GM12878 (cell line): ENCODE data around the gene PATL2. TPM values are rescaled to one million over a fixed set of nuclear protein-coding genes. Genes with fewer than 3 reads are reported as not detected.

Source experiments
- ATF2 ChIP-seq: IDR thresholded peaks from 2 replicates; pipeline ENCODE4 v1.6.1; 2012; ENCODE audit warnings: low read length, inconsistent platforms
- ATF3 ChIP-seq: IDR thresholded peaks from 2 replicates; pipeline ENCODE4 v1.6.1; 2011; ENCODE audit warnings: low read depth, mild to moderate bottlenecking, low read length, moderate library complexity, borderline replicate concordance; ENCODE audit errors: extremely low read depth
- BCL11A ChIP-seq: IDR thresholded peaks from 2 replicates; pipeline ENCODE4 v1.6.1; 2011; ENCODE audit warnings: low read depth, low read length
- BMI1 ChIP-seq: fragments of 450-650 bp; IDR thresholded peaks from 2 replicates; pipeline ENCODE4 v1.6.1; 2016; ENCODE audit warnings: mild to moderate bottlenecking, moderate library complexity, borderline replicate concordance
- CBFB ChIP-seq: IDR thresholded peaks from 2 replicates; pipeline ENCODE4 v1.6.1; 2016; ENCODE audit warnings: antibody characterized with exemption, low read depth
- EGR1 ChIP-seq, 2 experiments: IDR thresholded peaks; 1 replicate in 1 of 2; 2 replicates in 1 of 2; pipeline ENCODE4 v1.6.1; 2011 to 2012; ENCODE audit warnings: low read depth in 2 of 2, low read length in 2 of 2, borderline replicate concordance in 1 of 2, mild to moderate bottlenecking in 1 of 2, moderate library complexity in 1 of 2
- PML ChIP-seq: IDR thresholded peaks from 2 replicates; pipeline ENCODE4 v1.6.1; 2012; ENCODE audit warnings: low read length, inconsistent platforms
- POLR2A ChIP-seq: IDR thresholded peaks from 2 replicates; pipeline ENCODE4 v1.6.1; 2011; ENCODE audit warnings: low read depth, mild to moderate bottlenecking, low read length
- POLR2AphosphoS2 ChIP-seq: IDR thresholded peaks from 2 replicates; pipeline ENCODE4 v1.6.1; 2011; ENCODE audit warnings: low read depth, mild to moderate bottlenecking, low read length, improper control_type of control experiment, moderate library complexity
- PRDM15 ChIP-seq: fragments of 450-650 bp; formaldehyde crosslinking; IDR thresholded peaks from 2 replicates; pipeline ENCODE4 v1.4.0; 2020; ENCODE audit warnings: mild to moderate bottlenecking, moderate library complexity
- RELB ChIP-seq: fragments of 450-650 bp; IDR thresholded peaks from 2 replicates; pipeline ENCODE4 v1.6.1; 2017; ENCODE audit warnings: low read depth, mild to moderate bottlenecking, moderate library complexity
- SPI1 ChIP-seq: IDR thresholded peaks from 2 replicates; pipeline ENCODE4 v1.6.1; 2011; ENCODE audit warnings: low read depth, mild to moderate bottlenecking, low read length, moderate library complexity, borderline replicate concordance; ENCODE audit not compliant: insufficient read depth
- TAF1 ChIP-seq: IDR thresholded peaks from 2 replicates; pipeline ENCODE4 v1.6.1; 2011; ENCODE audit warnings: mild to moderate bottlenecking, low read depth, low read length, borderline replicate concordance
- ZBTB11 ChIP-seq: fragments of 450-650 bp; formaldehyde crosslinking; IDR thresholded peaks from 2 replicates; pipeline ENCODE4 v1.5.0; 2022; ENCODE audit warnings: mild to moderate bottlenecking, missing genetic modification characterization
- ZNF207 ChIP-seq: fragments of 450-650 bp; IDR thresholded peaks from 2 replicates; pipeline ENCODE4 v1.6.1; 2014; ENCODE audit warnings: antibody characterized with exemption, mild to moderate bottlenecking, borderline replicate concordance
- ZNF217 ChIP-seq: fragments of 450-650 bp; IDR thresholded peaks from 2 replicates; pipeline ENCODE4 v1.6.1; 2017; ENCODE audit warnings: antibody characterized with exemption, mild to moderate bottlenecking
- polyA plus RNA-seq, 11 experiments: library from polyadenylated mRNA; depleted of rRNA in 4 of 11; unstranded in 6 of 11; stranded (reverse) in 5 of 11; fragments of >200 nt; fragmentation: Nextera tagmentation in 4 of 11; fragmentation: Illumina TruSeq in 1 of 11; extraction: Ambion mirVana in 4 of 11; extraction: Trizol in 1 of 11; gene quantifications; 1 replicate in 1 of 11; 2 replicates in 10 of 11; pipeline versions ENCODE4 v1.2.1 to v1.2.3, GENCODE V29; 2011 to 2016; ENCODE audit warnings: inconsistent platforms in 2 of 11, missing spikeins in 2 of 11, low read depth in 1 of 11
- total RNA-seq, 4 experiments: library from RNA; depleted of rRNA in 3 of 4; stranded (reverse); fragments of >200 nt in 3 of 4; fragmentation: Illumina TruSeq in 1 of 4; extraction: Trizol in 1 of 4; gene quantifications; 2 replicates each; pipeline versions ENCODE4 v1.2.1 to v1.2.3, GENCODE V29; 2013 to 2021

PATL2 gene
- total and polyA plus RNA-seq, 10 of the 15 experiments (the other 5 are each of a cell fraction or from before 2014, with no cell fraction given) = 4.2 to 16.2 (median 12.1) TPM

GRCh38 chr15:44726568-44727484, 15.7 kb upstream of the PATL2 start (continued):
- TF ChIP-seq RELB = peak; percentile 45; the same call in 1 of the 2 replicates
- peak; percentile 96 for TF ChIP-seq POLR2A
- peak; percentile 96 for TF ChIP-seq CBFB
- peak; percentile 65 for TF ChIP-seq BMI1
- no peak for TF ChIP-seq ZNF207
- peak; percentile 50 for TF ChIP-seq ZBTB11 (CRISPR knock-in tag)
- peak; percentile 88 for TF ChIP-seq POLR2AphosphoS2
- TF ChIP-seq ZNF217 = no peak
- peak; percentile 98 for TF ChIP-seq TAF1
- TF ChIP-seq EGR1 (IDR thresholded peaks at IDR 0.05; ENCODE audit: borderline replicate concordance in 1 of 2, low read depth in 2 of 2, low read length in 2 of 2) = peak in 1 of 2 experiments; percentile 29; a peak in 1 of 3 replicates
- 0 out of 2 replicates have a peak, but pooled peaks have one; percentile 2 for TF ChIP-seq SPI1
- peak; percentile 76 for TF ChIP-seq BCL11A
- TF ChIP-seq PRDM15 (CRISPR knock-in tag) = peak; percentile 82
- TF ChIP-seq PML = peak; percentile 100
- peak; percentile 87 for TF ChIP-seq ATF2
- peak; percentile 13; the same call in 1 of the 2 replicates for TF ChIP-seq ATF3
